Mammary epithelial cell (primary cell): ENCODE results near the gene CUX1.

Experiments
- CTCF ChIP-seq, 2 donors: IDR thresholded peaks in 1 of 2; conservative IDR thresholded peaks in 1 of 2; 2 replicates each; pipeline ENCODE4 v1.5.1; 2011 to 2012; ENCODE audit warnings: inconsistent platforms in 2 of 2, low read length in 2 of 2, mild to moderate bottlenecking in 2 of 2, control low read depth in 1 of 2, low read depth in 1 of 2; ENCODE audit not compliant: insufficient read depth in 1 of 2; ENCODE audit errors: extremely low read depth in 1 of 2
- EZH2 ChIP-seq: IDR thresholded peaks from 2 replicates; pipeline ENCODE4 v1.6.1; 2012; ENCODE audit warnings: low read length, inconsistent platforms, borderline replicate concordance

- no peak for TF ChIP-seq CTCF (conservative IDR thresholded peaks at IDR 0.05 in 1 of 2, IDR thresholded peaks at IDR 0.05 in 1 of 2; ENCODE audit: extremely low read depth in 1 of 2, insufficient read depth in 1 of 2, low read depth in 1 of 2, low read length in 2 of 2)
- TF ChIP-seq EZH2: no peak
Observed at GRCh38 chr7:101963693-101964092, 146.3 kb downstream of the CUX1 start.
